Mucosa of stomach (tissue), 1 donor: Measurements from ENCODE around the gene DPYSL5.

Experiments
- H3K27me3 ChIP-seq: one replicate; pipeline ENCODE4 v1.7.0; 2013; ENCODE audit warnings: mild to moderate bottlenecking, low read length; ENCODE audit not compliant: control insufficient read depth, insufficient read depth
- H3K36me3 ChIP-seq: one replicate; pipeline ENCODE4 v1.7.0; 2013; ENCODE audit warnings: low read length; ENCODE audit not compliant: control insufficient read depth, insufficient read depth
- H3K4me1 ChIP-seq: one replicate; pipeline ENCODE4 v1.7.0; 2013; ENCODE audit warnings: mild to moderate bottlenecking, low read length; ENCODE audit not compliant: control insufficient read depth, insufficient read depth
- H3K4me3 ChIP-seq: one replicate; pipeline ENCODE4 v1.7.0; 2013; ENCODE audit warnings: low read length
- H3K9ac ChIP-seq: one replicate; pipeline ENCODE4 v1.7.0; 2013; ENCODE audit warnings: mild to moderate bottlenecking, low read length, moderate library complexity
- H3K9me3 ChIP-seq: one replicate; pipeline ENCODE4 v1.7.0; 2013; ENCODE audit warnings: mild to moderate bottlenecking, low read length, moderate library complexity; ENCODE audit not compliant: control insufficient read depth
- donor health status: Pancreatic carcinoma.

The DPYSL5 gene

GRCh38 chr2:26933431-26934334 lies 85.8 kb downstream of the DPYSL5 start:
- Histone ChIP-seq H3K9ac (no peak overlapping the region), H3K27me3 (peaks cover 6% of the 10 kb centered on the region), H3K36me3 (no peaks in the 10 kb centered on the region), H3K4me1 (no peaks in the 10 kb centered on the region), H3K9me3 (no peaks in the 10 kb centered on the region), H3K4me3 (no peak overlapping the region)

GRCh38 chr2:26934335-26934724 lies 86.4 kb downstream of the DPYSL5 start:
- H3K9ac ChIP-seq: no peak overlapping the region
- no peaks in the 10 kb centered on the region for H3K4me1 ChIP-seq
- no peaks in the 10 kb centered on the region for H3K36me3 ChIP-seq
- peaks cover 6% of the 10 kb centered on the region for H3K27me3 ChIP-seq
- no peaks in the 10 kb centered on the region for H3K9me3 ChIP-seq
- H3K4me3 ChIP-seq: no peak overlapping the region

- H3K9ac ChIP-seq: no peak overlapping the region
- no peaks in the 10 kb centered on the region for H3K9me3 ChIP-seq
- H3K4me3 ChIP-seq: no peak overlapping the region
- no peaks in the 10 kb centered on the region for H3K36me3 ChIP-seq
- no peaks in the 10 kb centered on the region for H3K27me3 ChIP-seq
- H3K4me1 ChIP-seq: no peaks in the 10 kb centered on the region
Observed at GRCh38 chr2:26934985-26935384, 87.1 kb downstream of the DPYSL5 start.

GRCh38 chr2:26936855-26937254 lies 88.9 kb downstream of the DPYSL5 start:
- no peaks in the 10 kb centered on the region for H3K9me3 ChIP-seq
- H3K36me3 ChIP-seq: no peaks in the 10 kb centered on the region
- no peaks in the 10 kb centered on the region for H3K4me1 ChIP-seq
- no peak overlapping the region for H3K4me3 ChIP-seq
- H3K27me3 ChIP-seq: no peaks in the 10 kb centered on the region
- no peak overlapping the region for H3K9ac ChIP-seq

GRCh38 chr2:26938399-26939118 lies 90.6 kb downstream of the DPYSL5 start:
- Histone ChIP-seq H3K4me3 (no peak overlapping the region), H3K9me3 (no peaks in the 10 kb centered on the region), H3K27me3 (peaks cover 7% of the 10 kb centered on the region), H3K9ac (no peak overlapping the region), H3K4me1 (no peaks in the 10 kb centered on the region), H3K36me3 (no peaks in the 10 kb centered on the region)

GRCh38 chr2:26940001-26940400 lies 92.1 kb downstream of the DPYSL5 start:
- Histone ChIP-seq H3K4me1 (no peaks in the 10 kb centered on the region), H3K9me3 (no peaks in the 10 kb centered on the region), H3K9ac (no peak overlapping the region), H3K4me3 (no peak overlapping the region), H3K36me3 (no peaks in the 10 kb centered on the region), H3K27me3 (peaks cover 7% of the 10 kb centered on the region)

- H3K27me3 ChIP-seq: peaks cover 12% of the 10 kb centered on the region
- H3K9me3 ChIP-seq: no peaks in the 10 kb centered on the region
- H3K4me3 ChIP-seq: no peak overlapping the region
- H3K4me1 ChIP-seq: no peaks in the 10 kb centered on the region
- H3K36me3 ChIP-seq: no peaks in the 10 kb centered on the region
- H3K9ac ChIP-seq: no peak overlapping the region
Observed at GRCh38 chr2:26941486-26941885, 93.6 kb downstream of the DPYSL5 start.

GRCh38 chr2:26942543-26943295 lies 94.8 kb downstream of the DPYSL5 start:
- H3K9ac ChIP-seq: no peak overlapping the region
- H3K9me3 ChIP-seq: no peaks in the 10 kb centered on the region
- H3K4me3 ChIP-seq: no peak overlapping the region
- H3K4me1 ChIP-seq: peaks cover 4% of the 10 kb centered on the region
- peaks cover 16% of the 10 kb centered on the region for H3K27me3 ChIP-seq
- no peaks in the 10 kb centered on the region for H3K36me3 ChIP-seq

- H3K27me3 ChIP-seq: peaks cover 16% of the 10 kb centered on the region
- H3K9me3 ChIP-seq: no peaks in the 10 kb centered on the region
Observed at GRCh38 chr2:26945991-26946750, 98.2 kb downstream of the DPYSL5 start.

GRCh38 chr2:26946841-26947784 lies 99.2 kb downstream of the DPYSL5 start:
- no peak overlapping the region for H3K4me3 ChIP-seq
- peaks cover 4% of the 10 kb centered on the region for H3K4me1 ChIP-seq
- no peaks in the 10 kb centered on the region for H3K9me3 ChIP-seq
- no peak overlapping the region for H3K9ac ChIP-seq
- H3K27me3 ChIP-seq: peaks cover 16% of the 10 kb centered on the region
- no peaks in the 10 kb centered on the region for H3K36me3 ChIP-seq

More at GRCh38 chr2:26945991-26946750, 98.2 kb downstream of the DPYSL5 start:
- no peaks in the 10 kb centered on the region for H3K36me3 ChIP-seq
- no peak overlapping the region for H3K9ac ChIP-seq
- no peak overlapping the region for H3K4me3 ChIP-seq
- H3K4me1 ChIP-seq: peaks cover 4% of the 10 kb centered on the region
